MM.1S (cell line): ENCODE measurements around the gene ATP2B2.

Source experiments
- DNase-seq: peaks from one replicate; pipeline ENCODE4 v3.0.0-alpha.2; 2015
- H2AFZ ChIP-seq: fragments of 300-600 bp; sonication (generic); 2 replicates; pipeline ENCODE4 v1.6.0; 2016; ENCODE audit warnings: antibody characterized with exemption, low read length
- H3F3A ChIP-seq: fragments of 300-600 bp; sonication (generic); 2 replicates; pipeline ENCODE4 v1.6.1; 2016; ENCODE audit warnings: mild to moderate bottlenecking, antibody characterized with exemption, low read length, moderate library complexity, mixed read lengths; ENCODE audit not compliant: insufficient read depth
- H3K27ac ChIP-seq: fragments of 300-600 bp; sonication (generic); 2 replicates; pipeline ENCODE4 v1.5.1; 2016; ENCODE audit warnings: mild to moderate bottlenecking, low read length
- H3K27me3 ChIP-seq: fragments of 300-600 bp; sonication (generic); replicated peaks from 2 replicates; pipeline ENCODE4 v1.6.0; 2016; ENCODE audit warnings: low read length; ENCODE audit not compliant: insufficient read depth
- H3K36me3 ChIP-seq: fragments of 300-600 bp; sonication (generic); replicated peaks from 2 replicates; pipeline ENCODE4 v1.6.1; 2016; ENCODE audit warnings: mild to moderate bottlenecking, low read length, mixed read lengths; ENCODE audit not compliant: insufficient read depth
- H3K4me1 ChIP-seq: fragments of 300-600 bp; sonication (generic); 2 replicates; pipeline ENCODE4 v1.6.1; 2016; ENCODE audit warnings: low read length, mixed read lengths
- H3K4me2 ChIP-seq: fragments of 300-600 bp; sonication (generic); 2 replicates; pipeline ENCODE4 v1.6.0; 2016; ENCODE audit warnings: low read depth, low read length
- H3K4me3 ChIP-seq: fragments of 300-600 bp; sonication (generic); 2 replicates; pipeline ENCODE4 v1.5.1; 2016; ENCODE audit warnings: low read length, mixed read lengths
- H3K79me2 ChIP-seq: fragments of 300-600 bp; sonication (generic); 2 replicates; pipeline ENCODE4 v1.6.1; 2016; ENCODE audit warnings: mixed run types, low read length, mixed read lengths
- H3K9ac ChIP-seq: fragments of 300-600 bp; sonication (generic); 2 replicates; pipeline ENCODE4 v1.6.1; 2016; ENCODE audit warnings: low read length, mixed read lengths
- H3K9me2 ChIP-seq: fragments of 300-600 bp; sonication (generic); replicated peaks from 2 replicates; pipeline ENCODE4 v1.6.1; 2016; ENCODE audit warnings: mild to moderate bottlenecking, low read length, mixed read lengths; ENCODE audit not compliant: insufficient read depth
- H3K9me3 ChIP-seq: fragments of 300-600 bp; sonication (generic); replicated peaks from 2 replicates; pipeline ENCODE4 v1.6.1; 2016; ENCODE audit warnings: mild to moderate bottlenecking, low read length, mixed read lengths; ENCODE audit not compliant: insufficient read depth
- H4K20me1 ChIP-seq: fragments of 300-600 bp; sonication (generic); 2 replicates; pipeline ENCODE4 v1.6.1; 2016; ENCODE audit warnings: mild to moderate bottlenecking, low read length, moderate library complexity, mixed read lengths; ENCODE audit not compliant: insufficient read depth
- EZH2 ChIP-seq: fragments of 300-600 bp; sonication (generic); optimal IDR thresholded peaks from 2 replicates; pipeline ENCODE3; 2017; ENCODE audit warnings: low read depth, mild to moderate bottlenecking, antibody characterized with exemption, low read length, mixed read lengths
- EZH2phosphoT487 ChIP-seq: fragments of 300-600 bp; sonication (generic); IDR thresholded peaks from 2 replicates; pipeline ENCODE4 v1.6.1; 2018; ENCODE audit warnings: antibody characterized with exemption, low read length
- TF ChIP-seq, protein P1 (sequence below): fragments of 300-600 bp; sonication (generic); IDR thresholded peaks from 2 replicates; pipeline ENCODE4 v1.5.1; 2016; ENCODE audit warnings: antibody characterized with exemption, low read length, mixed read lengths

The ATP2B2 gene

GRCh38 chr3:10496121-10496863 is 9.1 kb downstream of the ATP2B2 start:
- Histone ChIP-seq H3K79me2 (no peaks in the 10 kb centered on the region), H3K4me1 (no peaks in the 10 kb centered on the region), H3K9me3 (no peaks in the 10 kb centered on the region), H3K9ac (no peak overlapping the region), H3F3A (no peaks in the 10 kb centered on the region), H3K4me2 (no peak overlapping the region), H2AFZ (no peak overlapping the region), H3K9me2 (no peaks in the 10 kb centered on the region), H3K27ac (no peak overlapping the region), H3K27me3 (peaks cover 56% of the 10 kb centered on the region), H3K36me3 (no peaks in the 10 kb centered on the region), H4K20me1 (no peaks in the 10 kb centered on the region), H3K4me3 (no peak overlapping the region)
- TF ChIP-seq EZH2 (no peak), EZH2phosphoT487 (no peak)
- TF ChIP-seq, protein P1, sequence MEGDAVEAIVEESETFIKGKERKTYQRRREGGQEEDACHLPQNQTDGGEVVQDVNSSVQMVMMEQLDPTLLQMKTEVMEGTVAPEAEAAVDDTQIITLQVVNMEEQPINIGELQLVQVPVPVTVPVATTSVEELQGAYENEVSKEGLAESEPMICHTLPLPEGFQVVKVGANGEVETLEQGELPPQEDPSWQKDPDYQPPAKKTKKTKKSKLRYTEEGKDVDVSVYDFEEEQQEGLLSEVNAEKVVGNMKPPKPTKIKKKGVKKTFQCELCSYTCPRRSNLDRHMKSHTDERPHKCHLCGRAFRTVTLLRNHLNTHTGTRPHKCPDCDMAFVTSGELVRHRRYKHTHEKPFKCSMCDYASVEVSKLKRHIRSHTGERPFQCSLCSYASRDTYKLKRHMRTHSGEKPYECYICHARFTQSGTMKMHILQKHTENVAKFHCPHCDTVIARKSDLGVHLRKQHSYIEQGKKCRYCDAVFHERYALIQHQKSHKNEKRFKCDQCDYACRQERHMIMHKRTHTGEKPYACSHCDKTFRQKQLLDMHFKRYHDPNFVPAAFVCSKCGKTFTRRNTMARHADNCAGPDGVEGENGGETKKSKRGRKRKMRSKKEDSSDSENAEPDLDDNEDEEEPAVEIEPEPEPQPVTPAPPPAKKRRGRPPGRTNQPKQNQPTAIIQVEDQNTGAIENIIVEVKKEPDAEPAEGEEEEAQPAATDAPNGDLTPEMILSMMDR = no peak
- DNase-seq = no peak

GRCh38 chr3:10495614-10496013 is 9.8 kb downstream of the ATP2B2 start:
- no peak overlapping the region for H2AFZ ChIP-seq
- H4K20me1 ChIP-seq = no peaks in the 10 kb centered on the region
- no peak overlapping the region for H3K4me3 ChIP-seq
- no peaks in the 10 kb centered on the region for H3K9me2 ChIP-seq
- peaks cover 50% of the 10 kb centered on the region for H3K27me3 ChIP-seq
- H3K36me3 ChIP-seq = no peaks in the 10 kb centered on the region
- TF ChIP-seq EZH2phosphoT487 (no peak), EZH2 (no peak)
- TF ChIP-seq, protein P1 = no peak
- H3K79me2 ChIP-seq = no peaks in the 10 kb centered on the region
- H3F3A ChIP-seq = no peaks in the 10 kb centered on the region
- H3K27ac ChIP-seq = no peak overlapping the region
- H3K4me1 ChIP-seq = no peaks in the 10 kb centered on the region
- H3K9ac ChIP-seq = no peak overlapping the region
- H3K9me3 ChIP-seq = no peaks in the 10 kb centered on the region
- no peak overlapping the region for H3K4me2 ChIP-seq
- no peak for DNase-seq

- Histone ChIP-seq H2AFZ (no peak overlapping the region), H4K20me1 (no peaks in the 10 kb centered on the region), H3F3A (no peaks in the 10 kb centered on the region), H3K27ac (no peak overlapping the region), H3K9me3 (no peaks in the 10 kb centered on the region), H3K4me3 (no peak overlapping the region), H3K27me3 (peaks cover 50% of the 10 kb centered on the region), H3K36me3 (no peaks in the 10 kb centered on the region), H3K4me1 (no peaks in the 10 kb centered on the region), H3K9me2 (no peaks in the 10 kb centered on the region), H3K9ac (no peak overlapping the region), H3K4me2 (no peak overlapping the region), H3K79me2 (no peaks in the 10 kb centered on the region)
- TF ChIP-seq, protein P1 = no peak
- no peak for TF ChIP-seq EZH2phosphoT487
- no peak for DNase-seq
These were observed 10.4 kb downstream of the ATP2B2 start for GRCh38 chr3:10495003-10495402.
